Calu3 (cell line): ENCODE measurements around the gene ZBED4. TPM values are rescaled to one million over a fixed set of nuclear protein-coding genes. Genes with fewer than 3 reads are reported as not detected.

Source experiments
- BruUV-seq: library from RNA; stranded (reverse); fragments of 400-500 nt; replicated peaks from 2 replicates; lab custom pipeline; 2021; lab: Mats Ljungman, UMichigan
- CTCF ChIA-PET: fragments of 300-600 bp; sonication (Branson Sonifier 250); formaldehyde crosslinking; loops from one replicate; lab custom pipeline; 2022; ENCODE audit warnings: antibody characterized with exemption; lab: Charles Lee
- DNase-seq: peaks from one replicate; pipeline ENCODE4 v3.0.0; 2022
- H3K27ac Mint-ChIP-seq: one replicate; pipeline ENCODE4 v1.8.0; 2022; ENCODE audit warnings: mixed read lengths; ENCODE audit not compliant: unreplicated experiment
- H3K27me3 Mint-ChIP-seq: one replicate; pipeline ENCODE4 v1.8.0; 2022; ENCODE audit warnings: mixed read lengths; ENCODE audit not compliant: unreplicated experiment
- H3K36me3 Mint-ChIP-seq: one replicate; pipeline ENCODE4 v1.8.0; 2022; ENCODE audit warnings: mild to moderate bottlenecking, moderate library complexity, mixed read lengths; ENCODE audit not compliant: insufficient read depth, unreplicated experiment
- H3K4me1 Mint-ChIP-seq: one replicate; pipeline ENCODE4 v1.8.0; 2022; ENCODE audit warnings: mild to moderate bottlenecking, low read depth, mixed read lengths; ENCODE audit not compliant: unreplicated experiment
- H3K4me3 Mint-ChIP-seq: one replicate; pipeline ENCODE4 v1.8.0; 2022; ENCODE audit warnings: mild to moderate bottlenecking, low read depth, moderate library complexity, mixed read lengths; ENCODE audit not compliant: unreplicated experiment
- H3K9me3 Mint-ChIP-seq: one replicate; pipeline ENCODE4 v1.8.0; 2022; ENCODE audit warnings: low read depth, mixed read lengths; ENCODE audit not compliant: unreplicated experiment
- CTCF ChIP-seq: fragments of 200-600 bp; IDR thresholded peaks from one replicate; pipeline ENCODE4 v1.8.0; 2022; ENCODE audit warnings: antibody characterized with exemption; ENCODE audit not compliant: unreplicated experiment
- intact Hi-C: fragments of 100-400 bp; cut with micrococcal nuclease; formaldehyde crosslinking; loops from one replicate; pipeline ENCODE4 v1.10.0; 2022; ENCODE audit not compliant: unreplicated experiment
- total RNA-seq: library from RNA; stranded (reverse); gene quantifications from 2 replicates; pipeline ENCODE4 v1.2.3, GENCODE V29; 2022

ZBED4 gene
- total RNA-seq, 1 experiment from 2014 or later = 30.0 TPM

GRCh38 chr22:49880281-49880680 is 26.6 kb downstream of the ZBED4 start:
- H3K27me3 Mint-ChIP-seq = no peaks in the 10 kb centered on the region
- CTCF ChIA-PET = no interaction called here
- BruUV-seq = no TSS peak
- DNase-seq = no peak
- peaks cover 46% of the 10 kb centered on the region for H3K36me3 Mint-ChIP-seq
- intact Hi-C loops = no loop called here
- no peak for TF ChIP-seq CTCF
- H3K9me3 Mint-ChIP-seq = no peaks in the 10 kb centered on the region
- no peak overlapping the region for H3K4me3 Mint-ChIP-seq
- no peak overlapping the region for H3K27ac Mint-ChIP-seq
- H3K4me1 Mint-ChIP-seq = no peaks in the 10 kb centered on the region

- H3K27ac Mint-ChIP-seq = no peak overlapping the region
- H3K27me3 Mint-ChIP-seq = no peaks in the 10 kb centered on the region
- no peaks in the 10 kb centered on the region for H3K4me1 Mint-ChIP-seq
- no peak for TF ChIP-seq CTCF
- CTCF ChIA-PET = no interaction called here
- no peak for DNase-seq
- intact Hi-C loops = no loop called here
- H3K4me3 Mint-ChIP-seq = no peak overlapping the region
- BruUV-seq = no TSS peak
- peaks cover under 1% of the 10 kb centered on the region for H3K9me3 Mint-ChIP-seq
- peaks cover 42% of the 10 kb centered on the region for H3K36me3 Mint-ChIP-seq
Measured at GRCh38 chr22:49881856-49882255, 28.2 kb downstream of the ZBED4 start.

GRCh38 chr22:49882519-49883293 is 29.1 kb downstream of the ZBED4 start:
- H3K4me1 Mint-ChIP-seq = no peaks in the 10 kb centered on the region
- CTCF ChIA-PET = no interaction called here
- no peak for DNase-seq
- no peak overlapping the region for H3K4me3 Mint-ChIP-seq
- no peak overlapping the region for H3K27ac Mint-ChIP-seq
- H3K36me3 Mint-ChIP-seq = peaks cover 43% of the 10 kb centered on the region
- no peak for TF ChIP-seq CTCF
- no peaks in the 10 kb centered on the region for H3K27me3 Mint-ChIP-seq
- intact Hi-C loops = no loop called here
- peaks cover 3% of the 10 kb centered on the region for H3K9me3 Mint-ChIP-seq
- BruUV-seq = no TSS peak

GRCh38 chr22:49883294-49883640 is 29.6 kb downstream of the ZBED4 start:
- peaks cover 43% of the 10 kb centered on the region for H3K36me3 Mint-ChIP-seq
- no peak for TF ChIP-seq CTCF

More at GRCh38 chr22:49883294-49883640, 29.6 kb downstream of the ZBED4 start:
- BruUV-seq = no TSS peak
- H3K27me3 Mint-ChIP-seq = no peaks in the 10 kb centered on the region
- CTCF ChIA-PET = no interaction called here
- peaks cover 3% of the 10 kb centered on the region for H3K9me3 Mint-ChIP-seq
- DNase-seq = no peak
- H3K4me3 Mint-ChIP-seq = no peak overlapping the region
- intact Hi-C loops = no loop called here
- H3K4me1 Mint-ChIP-seq = no peaks in the 10 kb centered on the region
- H3K27ac Mint-ChIP-seq = no peak overlapping the region
